Stimulated activated CD8-positive, alpha-beta memory T cell treated with anti-CD3 and anti-CD28 coated beads, Interleukin-15, amount 100 ng/mL, for 48 hours (primary cell): ENCODE measurements around the gene KCNE4.

Experiments used
- DNase-seq, 2 donors: peaks; one replicate each; pipeline ENCODE4 v3.0.0-alpha.2; 2020; ENCODE audit warnings: low read depth in 2 of 2

Gene KCNE4

GRCh38 chr2:223051693-223052289 is at the start of gene KCNE4:
TSS of gene KCNE4 (plus strand) at chr2:223052190. CDS start at chr2:223052831, 641 bp downstream.
- no peak for DNase-seq

DNA sequence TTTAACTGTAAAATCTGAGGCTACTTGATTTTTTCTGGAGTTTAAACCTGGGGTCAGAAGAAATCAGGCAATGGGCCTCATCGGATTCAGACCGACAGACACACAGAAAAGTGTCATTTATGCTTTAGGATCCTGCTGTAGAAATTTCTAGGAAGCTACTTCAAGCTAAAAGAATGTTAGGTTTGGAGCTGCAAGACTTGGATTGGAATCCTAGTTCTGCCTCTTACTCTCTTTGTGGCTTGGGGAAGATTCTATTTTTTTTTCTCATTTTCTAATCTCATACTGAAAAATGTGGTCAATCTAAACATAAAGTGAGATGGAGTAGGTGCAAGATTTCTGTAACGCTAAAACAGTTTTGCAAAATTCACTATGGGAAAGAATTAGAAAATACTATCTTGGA is 48.8 kb upstream of the KCNE4 start:
- no peak for DNase-seq

DNA sequence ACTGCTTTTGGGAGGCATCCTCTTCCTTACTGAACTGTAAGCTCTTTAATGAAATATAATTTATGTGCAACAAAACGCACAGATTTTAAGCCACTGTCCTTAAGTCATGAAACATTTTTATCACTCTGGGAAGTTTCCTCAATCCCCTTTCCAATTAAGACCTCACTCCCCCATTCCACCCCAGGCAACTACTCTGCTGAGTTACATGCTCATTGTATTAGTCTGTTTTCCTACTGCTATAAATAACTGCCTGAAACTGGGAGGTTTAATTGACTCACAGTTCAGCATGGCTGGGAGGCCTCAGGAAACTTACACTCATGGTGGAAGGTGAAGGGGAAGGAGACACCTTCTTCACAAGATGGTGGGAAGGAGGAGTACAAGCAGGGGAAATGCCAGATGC is 46.5 kb upstream of the KCNE4 start:
- DNase-seq = no peak

GRCh38 chr2:223007531-223007930 is 44.5 kb upstream of the KCNE4 start:
- no peak for DNase-seq

DNA sequence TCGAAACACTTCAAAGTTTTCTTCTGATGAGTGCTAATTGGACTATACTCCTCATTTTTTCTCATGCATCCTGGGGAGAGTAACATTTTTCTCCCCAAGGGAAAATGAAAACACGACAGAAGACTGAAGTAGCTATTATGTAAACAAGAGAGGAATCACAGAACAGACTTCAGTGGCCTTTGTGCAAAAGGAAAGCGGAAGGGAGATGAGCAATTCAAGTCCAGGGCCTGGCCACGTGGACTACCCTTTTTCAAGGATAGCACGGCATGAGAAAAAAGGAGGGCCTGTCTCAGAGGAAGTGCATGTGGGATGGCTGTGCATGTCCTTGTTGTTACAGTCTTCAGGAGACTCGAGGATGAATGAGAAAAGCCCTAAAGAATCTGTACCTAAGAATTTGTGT is 43.8 kb upstream of the KCNE4 start:
- DNase-seq = no peak

DNA sequence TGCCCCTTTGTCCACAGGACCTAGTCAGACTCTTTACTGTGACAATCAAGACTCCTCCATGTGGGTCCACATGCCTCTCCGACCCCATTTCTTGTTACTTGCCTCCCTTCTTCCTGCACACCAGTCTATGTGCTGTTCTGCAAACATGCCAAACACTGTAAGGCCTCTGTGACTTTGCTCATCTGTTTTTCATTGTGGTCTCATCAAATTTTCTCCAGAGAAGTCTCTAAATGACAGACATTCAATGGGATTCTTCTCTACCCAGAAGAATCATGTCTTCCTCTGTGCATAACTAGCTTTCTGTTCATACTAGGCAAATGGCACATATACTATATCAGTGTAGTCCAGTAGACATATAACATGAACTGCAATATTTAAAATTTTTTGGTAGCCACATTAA is 43.0 kb upstream of the KCNE4 start:
- DNase-seq = no peak

DNA sequence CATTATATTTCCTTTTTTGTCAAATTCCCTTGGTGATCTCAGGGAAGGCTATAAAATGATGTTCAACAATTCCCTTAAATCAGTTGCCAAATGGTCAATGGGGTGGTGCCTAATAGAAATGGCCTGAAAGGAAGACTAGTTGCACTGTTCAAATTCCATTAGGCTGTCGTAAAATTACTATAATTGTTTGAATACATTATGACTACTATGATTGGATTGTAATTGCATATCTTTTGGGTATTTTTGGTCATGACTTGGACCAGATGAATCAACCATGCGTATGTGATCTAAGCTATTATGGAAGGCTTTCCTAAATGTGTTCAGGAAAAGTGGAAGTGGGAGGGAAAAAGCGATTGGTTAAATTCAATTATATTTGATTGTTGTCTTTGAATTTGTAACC is 41.3 kb upstream of the KCNE4 start:
- DNase-seq = no peak

GRCh38 chr2:223012291-223012690 is 39.7 kb upstream of the KCNE4 start:
- DNase-seq = no peak

DNA sequence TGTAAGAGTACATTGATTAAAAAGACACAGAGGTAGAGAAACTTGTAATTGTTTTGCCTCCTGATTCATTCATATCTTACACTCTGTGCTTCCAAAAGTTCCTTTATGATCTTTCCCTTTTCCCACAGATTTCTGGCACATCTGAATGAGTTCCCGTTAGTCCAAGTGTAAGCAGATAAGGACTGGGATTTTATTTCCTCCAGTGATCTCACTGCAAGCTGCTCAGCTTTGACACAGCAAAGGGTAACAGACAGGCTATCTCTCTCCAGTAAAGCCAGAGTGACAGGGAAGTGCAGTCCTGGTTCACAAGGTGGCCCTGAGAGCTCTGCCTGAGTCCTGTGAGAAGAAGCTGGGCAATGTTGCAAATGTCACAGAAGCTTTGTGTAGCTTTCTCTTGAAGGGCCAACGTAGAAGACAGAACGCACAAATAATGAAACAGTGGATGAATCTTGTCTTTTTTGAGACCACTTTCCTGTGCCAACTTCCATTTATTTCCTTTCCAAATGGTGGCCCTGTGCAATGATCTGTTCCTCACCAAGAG is 32.5 kb upstream of the KCNE4 start:
- DNase-seq = no peak

DNA sequence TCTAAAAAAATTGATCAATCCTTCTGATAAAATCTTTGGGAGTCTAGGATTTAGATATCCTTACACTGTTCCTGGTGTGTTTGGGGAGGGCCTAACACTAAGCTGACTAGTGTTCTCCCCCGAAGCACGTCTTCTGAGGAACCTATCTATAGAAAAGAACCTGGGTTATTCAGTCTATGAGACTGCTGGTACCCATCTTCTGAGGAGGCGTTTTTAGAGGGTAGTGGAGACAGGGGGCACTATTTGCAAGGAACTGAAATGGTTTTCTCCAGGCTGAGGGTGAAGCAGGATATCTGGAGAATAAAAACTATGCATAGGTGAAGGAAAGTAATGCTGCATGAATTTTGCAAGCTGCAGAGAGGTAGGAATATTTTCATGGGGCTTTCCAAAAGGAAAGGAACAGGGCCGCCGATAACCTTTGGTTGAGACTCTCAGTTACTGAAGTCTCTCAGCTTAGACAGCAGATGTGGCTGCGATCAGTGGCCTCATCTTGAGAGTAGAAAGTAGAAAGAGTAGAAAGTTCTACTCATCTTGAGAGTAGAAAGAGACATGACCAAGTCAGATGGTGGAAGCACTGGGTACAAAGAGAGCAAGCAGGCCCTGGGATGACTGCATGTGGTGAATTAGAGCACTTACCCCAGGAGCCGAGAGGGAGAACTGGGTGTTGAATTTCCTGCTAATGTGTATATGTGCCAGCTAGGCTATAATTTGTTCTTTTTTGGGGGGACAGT is 31.8 kb upstream of the KCNE4 start:
- DNase-seq = no peak

DNA sequence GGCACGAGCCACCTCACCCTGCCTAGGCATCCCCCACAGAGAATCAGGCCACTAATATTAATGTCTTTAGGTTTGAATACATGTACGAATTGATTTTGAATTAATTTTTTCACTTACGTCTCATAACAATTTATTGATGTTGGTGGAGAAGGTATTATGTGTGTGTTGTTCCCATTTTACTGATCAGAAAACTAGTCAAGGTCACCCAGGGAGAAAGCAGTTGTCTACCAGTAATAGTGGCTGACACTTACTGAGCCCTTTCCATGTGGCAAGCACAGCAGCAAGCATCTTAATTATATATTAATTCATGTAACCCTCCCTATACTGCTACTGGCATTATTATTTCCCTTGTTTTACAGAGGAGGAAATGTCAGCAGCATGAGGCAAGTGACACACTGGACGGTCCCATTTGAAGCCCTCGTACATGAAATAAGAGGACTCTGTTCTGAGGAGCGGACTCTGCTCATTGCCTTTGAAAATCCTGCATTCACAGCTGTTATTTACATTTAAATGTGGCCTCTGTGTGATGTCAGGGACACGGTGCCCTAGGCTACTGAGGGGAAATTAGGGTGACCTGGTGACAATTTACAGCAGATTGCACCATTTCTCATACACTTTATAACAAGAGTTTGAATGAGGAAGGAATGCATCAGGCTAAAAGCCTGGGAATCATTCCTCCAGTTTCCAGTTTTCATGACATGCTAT is 30.9 kb upstream of the KCNE4 start:
- DNase-seq = no peak

GRCh38 chr2:223026357-223027110 is 25.5 kb upstream of the KCNE4 start:
- DNase-seq = no peak

DNA sequence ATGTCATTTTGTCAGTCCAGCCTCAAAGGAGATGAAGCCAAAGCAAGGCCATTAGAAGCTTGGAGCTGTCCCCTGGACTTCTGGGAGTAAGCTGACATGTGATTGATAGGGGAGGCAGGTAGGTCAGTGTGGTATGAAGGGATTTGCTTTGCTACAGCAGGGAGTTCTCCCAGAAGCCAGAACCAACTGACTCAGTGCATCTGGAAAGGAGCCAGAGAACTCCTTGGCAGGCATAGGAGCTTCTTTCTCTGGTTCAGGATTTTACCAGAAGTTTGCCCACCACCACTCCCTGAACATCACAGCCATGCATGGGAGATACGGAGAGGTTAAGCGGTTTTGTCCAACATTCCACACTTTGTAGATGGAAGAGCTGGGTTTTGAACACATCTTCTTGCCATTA is 24.5 kb upstream of the KCNE4 start:
- DNase-seq = no peak

DNA sequence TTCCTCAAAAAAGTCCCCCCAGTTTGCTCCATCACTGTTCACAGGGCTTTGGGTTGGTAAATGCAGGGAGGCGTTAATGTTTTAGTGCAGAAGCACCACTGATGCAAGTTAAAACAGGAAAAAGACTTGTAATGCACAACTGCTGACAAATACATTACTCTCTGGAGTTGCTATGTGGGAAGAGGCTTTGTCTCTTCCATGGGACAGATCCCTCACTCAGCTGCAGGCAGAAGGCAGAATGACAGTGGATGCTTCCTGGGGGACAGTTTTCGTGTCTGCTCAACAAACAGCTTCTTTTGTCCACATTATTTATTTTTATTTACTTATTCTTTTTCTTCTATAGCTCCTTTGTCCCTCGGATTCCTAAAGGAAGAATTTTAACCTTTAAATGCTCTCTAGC is 22.7 kb upstream of the KCNE4 start:
- no peak for DNase-seq

GRCh38 chr2:223032187-223033142 is 19.5 kb upstream of the KCNE4 start:
- DNase-seq = no peak

GRCh38 chr2:223034221-223034975 is 17.6 kb upstream of the KCNE4 start:
- no peak for DNase-seq

DNA sequence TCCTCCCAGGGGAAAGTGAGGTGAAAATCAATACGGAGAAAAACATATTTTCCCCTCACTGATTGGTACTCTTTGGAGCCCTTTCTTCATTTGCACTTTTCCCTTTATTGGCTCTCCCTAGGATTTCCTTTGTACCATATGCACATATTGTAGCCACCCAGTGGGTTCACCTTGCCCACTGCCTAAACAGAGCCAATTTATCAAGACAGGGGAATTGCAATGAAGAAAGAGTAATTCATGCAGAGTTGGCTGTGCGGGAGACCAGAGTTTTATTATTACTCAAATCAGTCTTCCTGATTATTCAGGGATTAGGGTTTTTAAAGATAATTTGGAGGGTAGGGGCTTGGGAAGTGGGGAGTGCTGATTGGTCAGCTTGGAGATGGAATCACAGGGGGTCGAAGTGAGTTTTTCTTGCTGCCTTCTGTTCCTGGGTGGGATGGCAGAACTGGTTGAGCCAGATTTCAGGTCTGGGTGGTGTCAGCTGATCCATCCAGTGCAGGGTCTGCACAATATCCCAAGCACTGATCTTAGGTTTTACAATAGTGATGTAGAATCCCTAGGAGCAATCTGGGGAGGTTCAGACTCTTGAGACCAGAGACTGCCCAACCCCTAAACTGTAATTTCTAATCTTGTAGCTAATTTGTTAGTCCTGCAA is 15.1 kb upstream of the KCNE4 start:
- no peak for DNase-seq

DNA sequence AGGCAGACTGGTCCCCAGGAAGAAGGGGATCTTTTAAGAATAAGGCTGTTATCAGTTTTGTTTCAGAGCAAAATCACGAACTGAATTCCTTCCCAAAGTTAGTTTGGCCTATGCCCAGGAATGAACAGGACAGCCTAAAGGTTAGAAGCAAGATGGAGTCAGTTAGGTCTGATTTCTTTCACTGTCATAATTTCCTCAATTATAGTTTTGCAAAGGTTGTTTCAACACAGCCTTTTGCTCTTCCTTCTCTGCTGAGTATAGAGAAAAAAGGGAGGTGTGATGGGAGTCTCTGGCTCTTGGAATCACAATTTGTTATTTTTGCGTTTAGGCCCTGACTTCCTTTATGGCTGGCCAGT is 14.6 kb upstream of the KCNE4 start:
- DNase-seq = no peak

- DNase-seq = no peak
Observed at GRCh38 chr2:223039618-223040017, 12.4 kb upstream of the KCNE4 start.

DNA sequence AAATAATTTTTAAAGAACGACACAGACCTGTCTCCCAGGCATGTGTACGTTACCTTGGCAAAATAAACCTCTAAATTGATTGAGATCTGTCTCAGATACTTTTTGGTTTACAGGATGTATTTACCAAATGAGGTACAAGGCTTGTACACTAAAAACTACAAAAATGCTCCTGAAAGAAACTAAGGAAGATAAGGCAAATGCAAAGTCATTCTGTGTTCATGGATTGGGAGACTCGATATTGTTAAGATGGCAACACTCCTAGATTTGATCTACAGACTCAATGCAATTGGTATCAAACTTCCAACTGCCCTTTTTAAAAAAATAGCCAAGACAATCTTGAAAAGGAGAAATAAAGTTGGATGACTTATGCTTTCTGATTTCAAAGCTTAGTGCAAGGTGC is 11.5 kb upstream of the KCNE4 start:
- no peak for DNase-seq
